SU-DHL-6 (cell line): ENCODE measurements around the gene LCP1.

Experiments
- CTCF ChIP-seq: fragments of 200-600 bp; sonication (generic); IDR thresholded peaks from one replicate; pipeline ENCODE4 v1.5.1; 2017; ENCODE audit warnings: antibody characterized with exemption, mild to moderate bottlenecking, low read length, moderate library complexity; ENCODE audit not compliant: insufficient read depth, poor library complexity, severe bottlenecking
- EZH2phosphoT487 ChIP-seq: fragments of 200-600 bp; sonication (generic), shearing (Covaris generic); conservative IDR thresholded peaks from 2 replicates; pipeline ENCODE4 v1.6.1; 2018; ENCODE audit warnings: mild to moderate bottlenecking, antibody characterized with exemption, low read length, moderate library complexity, mixed read lengths

GRCh38 chr13:46173656-46174055 lies 8.3 kb downstream of the LCP1 start:
- TF ChIP-seq CTCF (no peak), EZH2phosphoT487 (no peak)
